Spleen (tissue), 7 donors: Measurements from ENCODE around the gene LCAT.

Experiments used
- CTCF ChIP-seq, 11 experiments: fragments of 200-600 bp in 7 of 11; fragments of 450-650 bp in 4 of 11; sonication (generic) in 4 of 11; IDR thresholded peaks in 8 of 11; conservative IDR thresholded peaks in 3 of 11; 1 replicate in 7 of 11; 2 replicates in 4 of 11; pipeline versions ENCODE4 v1.4.0 to v1.8.0; 2016 to 2021; ENCODE audit warnings: antibody characterized with exemption in 11 of 11, inconsistent platforms in 4 of 11, mild to moderate bottlenecking in 1 of 11
- POLR2A ChIP-seq, 3 donors: fragments of 450-650 bp; IDR thresholded peaks; one replicate each; pipeline ENCODE4 v1.5.1; 2017; ENCODE audit warnings: antibody characterized with exemption in 3 of 3, mild to moderate bottlenecking in 1 of 3
- donor health status: DM: no; HTN: no; CAD: no; lungs with moderate emphysema.
- donor health status: DM: no; HTN: no; CAD: no.
- donor health status: DM: no; HTN: no; CAD: no.

GRCh38 chr16:67940446-67941089 is 3.4 kb downstream of the LCAT start:
- no peak for TF ChIP-seq CTCF (IDR thresholded peaks at IDR 0.05 in 8 of 11, conservative IDR thresholded peaks at IDR 0.05 in 3 of 11)
- TF ChIP-seq POLR2A (IDR thresholded peaks at IDR 0.05) = no peak
